HEK293 (cell line): ENCODE data around the gene PFKL.

ENCODE experiments used
- ATF2 ChIP-seq: fragments of 450-650 bp; formaldehyde crosslinking; IDR thresholded peaks from 2 replicates; pipeline ENCODE4 v1.5.1; 2016; ENCODE audit warnings: missing biosample characterization, missing genetic modification characterization, low read depth
- HIC1 ChIP-seq: fragments of 450-650 bp; formaldehyde crosslinking; IDR thresholded peaks from 2 replicates; pipeline ENCODE4 v1.5.1; 2016; ENCODE audit warnings: missing biosample characterization, missing genetic modification characterization
- HOXD13 ChIP-seq: sonication (generic); formaldehyde crosslinking; IDR thresholded peaks from 2 replicates; pipeline ENCODE4 v1.8.0; 2022; ENCODE audit warnings: missing genetic modification reagents, borderline replicate concordance
- INSM2 ChIP-seq: fragments of 450-650 bp; formaldehyde crosslinking; IDR thresholded peaks from 2 replicates; pipeline ENCODE4 v1.5.1; 2016; ENCODE audit warnings: missing biosample characterization, missing genetic modification characterization
- KLF10 ChIP-seq: fragments of 450-650 bp; IDR thresholded peaks from 2 replicates; pipeline ENCODE4 v1.5.1; 2018; ENCODE audit warnings: missing biosample characterization, mild to moderate bottlenecking, missing genetic modification characterization
- KLF9 ChIP-seq: fragments of 450-650 bp; formaldehyde crosslinking; IDR thresholded peaks from 2 replicates; pipeline ENCODE4 v1.5.1; 2016; ENCODE audit warnings: missing biosample characterization, missing genetic modification characterization, low read depth
- PATZ1 ChIP-seq: fragments of 450-650 bp; formaldehyde crosslinking; IDR thresholded peaks from 2 replicates; pipeline ENCODE4 v1.5.1; 2016; ENCODE audit warnings: missing biosample characterization, missing genetic modification characterization
- SALL2 ChIP-seq: fragments of 450-650 bp; formaldehyde crosslinking; IDR thresholded peaks from 2 replicates; pipeline ENCODE4 v1.5.0; 2017; ENCODE audit warnings: missing biosample characterization, mild to moderate bottlenecking, missing genetic modification characterization, borderline replicate concordance
- ZBTB44 ChIP-seq: fragments of 450-650 bp; IDR thresholded peaks from 2 replicates; pipeline ENCODE4 v1.5.1; 2018; ENCODE audit warnings: missing biosample characterization, mild to moderate bottlenecking, missing genetic modification characterization
- ZFP69B ChIP-seq: fragments of 450-650 bp; formaldehyde crosslinking; IDR thresholded peaks from 2 replicates; pipeline ENCODE4 v1.5.1; 2016; ENCODE audit warnings: missing biosample characterization, missing genetic modification characterization
- ZNF138 ChIP-seq: fragments of 450-650 bp; formaldehyde crosslinking; IDR thresholded peaks from 2 replicates; pipeline ENCODE4 v1.5.1; 2016; ENCODE audit warnings: missing biosample characterization, missing genetic modification characterization, borderline replicate concordance
- ZNF184 ChIP-seq: fragments of 450-650 bp; IDR thresholded peaks from 2 replicates; pipeline ENCODE4 v1.5.1; 2018; ENCODE audit warnings: missing biosample characterization, mild to moderate bottlenecking, missing genetic modification characterization
- ZNF202 ChIP-seq: fragments of 450-650 bp; formaldehyde crosslinking; IDR thresholded peaks from 2 replicates; pipeline ENCODE4 v1.5.1; 2016; ENCODE audit warnings: missing biosample characterization, missing genetic modification characterization, borderline replicate concordance
- ZNF350 ChIP-seq: fragments of 450-650 bp; formaldehyde crosslinking; IDR thresholded peaks from 2 replicates; pipeline ENCODE4 v1.5.0; 2017; ENCODE audit warnings: missing biosample characterization, mild to moderate bottlenecking, missing genetic modification characterization
- ZNF398 ChIP-seq: fragments of 450-650 bp; formaldehyde crosslinking; IDR thresholded peaks from 2 replicates; pipeline ENCODE4 v1.5.1; 2017; ENCODE audit warnings: missing biosample characterization, missing genetic modification characterization
- ZNF404 ChIP-seq: fragments of 450-650 bp; formaldehyde crosslinking; IDR thresholded peaks from 2 replicates; pipeline ENCODE4 v1.5.1; 2017; ENCODE audit warnings: missing biosample characterization, missing genetic modification characterization
- ZNF449 ChIP-seq: fragments of 450-650 bp; formaldehyde crosslinking; IDR thresholded peaks from 2 replicates; pipeline ENCODE4 v1.5.1; 2017; ENCODE audit warnings: missing biosample characterization, mild to moderate bottlenecking, missing genetic modification characterization, moderate library complexity
- ZNF513 ChIP-seq: fragments of 450-650 bp; IDR thresholded peaks from 2 replicates; pipeline ENCODE4 v1.5.1; 2018; ENCODE audit warnings: missing biosample characterization, missing genetic modification characterization
- ZNF529 ChIP-seq: fragments of 450-650 bp; formaldehyde crosslinking; IDR thresholded peaks from 2 replicates; pipeline ENCODE4 v1.5.1; 2017; ENCODE audit warnings: missing genetic modification characterization, missing biosample characterization; ENCODE audit not compliant: insufficient replicate concordance
- ZNF639 ChIP-seq: fragments of 450-650 bp; formaldehyde crosslinking; IDR thresholded peaks from 2 replicates; pipeline ENCODE4 v1.5.1; 2016; ENCODE audit warnings: missing biosample characterization, missing genetic modification characterization
- ZNF654 ChIP-seq: fragments of 450-650 bp; formaldehyde crosslinking; IDR thresholded peaks from 2 replicates; pipeline ENCODE4 v1.5.1; 2016; ENCODE audit warnings: low read depth, missing biosample characterization, missing genetic modification characterization
- ZNF843 ChIP-seq: fragments of 450-650 bp; formaldehyde crosslinking; IDR thresholded peaks from 2 replicates; pipeline ENCODE4 v1.5.1; 2016; ENCODE audit warnings: missing biosample characterization, missing genetic modification characterization

The PFKL gene

GRCh38 chr21:44294391-44295162, 5.3 kb upstream of the PFKL start (continued):
- no peak for TF ChIP-seq ZNF513 (tag by site-specific recombination)
- no peak for TF ChIP-seq SALL2 (tag by site-specific recombination)
- no peak for TF ChIP-seq ZNF654 (tag by site-specific recombination)
- no peak for TF ChIP-seq ZNF639 (tag by site-specific recombination)
- TF ChIP-seq ZNF350 (tag by site-specific recombination), result no peak
- TF ChIP-seq ZNF184 (tag by site-specific recombination), result no peak
- TF ChIP-seq ZNF843, result no peak
- TF ChIP-seq KLF10, result no peak
- TF ChIP-seq PATZ1 (tag by site-specific recombination), result peak; percentile 47
- TF ChIP-seq INSM2 (tag by site-specific recombination), result no peak
- TF ChIP-seq ZNF529 (tag by site-specific recombination), result no peak
- TF ChIP-seq ZNF202 (tag by site-specific recombination), result no peak
- TF ChIP-seq ZNF449 (tag by site-specific recombination), result no peak
- TF ChIP-seq ZNF404 (tag by site-specific recombination), result no peak
- TF ChIP-seq ZNF138 (tag by site-specific recombination), result no peak
- no peak for TF ChIP-seq KLF9
- TF ChIP-seq HIC1 (tag by site-specific recombination), result no peak
- TF ChIP-seq ZBTB44 (tag by site-specific recombination), result no peak
- TF ChIP-seq ZNF398 (tag by site-specific recombination), result peak; percentile 15; the same call in 1 of the 2 replicates
- peak; percentile 72 for TF ChIP-seq ATF2 (tag by site-specific recombination)
- TF ChIP-seq ZFP69B (tag by site-specific recombination), result peak; percentile 61; the same call in 1 of the 2 replicates
- no peak for TF ChIP-seq HOXD13 (CRISPR knock-in tag)
